Inflammatory macrophage treated with lipopolysaccharide for 4 hours (primary cell): ENCODE measurements around the gene NDRG4.

Experiments used
- DNase-seq: peaks from one replicate; pipeline ENCODE4 v3.0.0-alpha.2; 2020

The NDRG4 gene, protein sequence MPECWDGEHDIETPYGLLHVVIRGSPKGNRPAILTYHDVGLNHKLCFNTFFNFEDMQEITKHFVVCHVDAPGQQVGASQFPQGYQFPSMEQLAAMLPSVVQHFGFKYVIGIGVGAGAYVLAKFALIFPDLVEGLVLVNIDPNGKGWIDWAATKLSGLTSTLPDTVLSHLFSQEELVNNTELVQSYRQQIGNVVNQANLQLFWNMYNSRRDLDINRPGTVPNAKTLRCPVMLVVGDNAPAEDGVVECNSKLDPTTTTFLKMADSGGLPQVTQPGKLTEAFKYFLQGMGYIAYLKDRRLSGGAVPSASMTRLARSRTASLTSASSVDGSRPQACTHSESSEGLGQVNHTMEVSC

DNA sequence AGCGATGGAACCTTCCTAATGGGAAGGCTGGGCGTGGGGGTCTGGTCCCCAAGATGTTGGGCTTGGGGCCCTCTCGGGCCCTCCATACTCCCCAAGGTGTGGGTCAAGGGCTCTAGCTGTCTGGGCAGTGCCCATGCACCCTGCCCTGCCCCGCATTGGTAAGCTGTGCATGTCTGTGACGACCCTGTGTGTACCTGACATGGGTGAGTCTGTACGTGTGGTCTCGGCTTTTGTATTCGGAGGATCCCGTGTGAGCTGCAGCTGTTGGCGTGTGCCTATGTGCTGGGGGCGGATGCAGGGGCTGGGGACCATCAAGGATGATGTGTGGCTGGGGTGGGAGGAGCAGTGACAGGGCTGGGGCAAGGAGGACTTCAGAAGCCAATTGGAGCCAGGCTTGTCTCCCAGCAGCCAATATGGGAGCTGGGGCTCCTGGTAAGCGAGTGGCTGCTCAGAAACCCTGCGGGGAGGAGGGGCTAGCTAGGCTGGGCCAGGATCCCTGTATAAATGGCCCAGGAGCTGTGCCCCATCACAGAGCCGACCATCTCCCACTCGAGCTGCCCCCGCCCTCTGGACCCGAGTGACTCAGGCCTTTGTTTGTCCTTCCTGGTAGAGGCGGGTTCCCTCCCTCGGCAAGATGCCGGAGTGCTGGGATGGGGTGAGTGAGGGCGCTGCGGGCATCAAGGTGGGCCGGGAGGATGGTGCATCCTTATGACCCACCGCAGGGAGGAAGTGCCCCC is at the start of gene NDRG4:
Gene NDRG4, plus strand, starts transcription at position 529 of the 737 bp plus-strand sequence. Its CDS starts 106 bp downstream, at position 635.
- DNase-seq, result no peak

DNA sequence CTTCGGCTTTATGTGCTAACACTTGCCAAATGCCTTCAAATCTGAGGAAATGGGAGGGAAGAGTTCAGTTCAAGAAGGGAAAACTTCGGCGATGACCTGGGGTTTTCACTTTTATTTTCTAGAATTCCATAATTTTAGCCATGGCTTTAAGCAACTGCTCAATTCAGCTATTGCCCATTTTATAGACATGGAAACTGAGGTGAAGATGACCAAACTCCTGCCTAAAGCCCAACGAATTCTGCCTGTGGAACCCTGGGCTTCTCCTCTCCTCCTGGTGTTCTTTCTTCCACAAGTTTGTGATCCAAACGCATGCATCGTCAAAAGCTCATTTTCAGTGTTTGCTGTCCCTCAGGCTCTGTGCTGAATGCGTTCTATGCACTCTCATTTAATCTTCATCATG is 49.4 kb upstream of the NDRG4 start:
- DNase-seq, result no peak

DNA sequence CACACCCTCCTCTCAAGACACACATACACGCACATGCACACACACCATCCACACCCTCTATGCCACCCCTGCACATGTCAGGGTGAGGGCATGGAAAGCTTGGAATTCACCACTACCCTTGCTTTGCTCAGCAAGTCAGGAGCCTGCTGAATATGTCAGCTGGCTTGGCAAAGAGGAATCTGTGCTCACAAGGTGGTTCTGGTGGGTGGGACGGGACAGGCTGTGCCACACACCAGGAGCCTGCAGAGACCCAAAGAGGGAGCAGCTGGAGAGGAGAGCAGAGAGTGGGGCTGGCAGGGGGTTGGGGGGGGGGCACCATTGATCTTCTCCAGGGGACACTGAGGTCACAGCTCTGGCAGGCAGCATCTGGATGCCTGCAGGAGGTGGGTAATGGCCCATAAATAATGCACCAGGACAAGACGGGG is 48.7 kb upstream of the NDRG4 start:
- DNase-seq, result no peak

DNA sequence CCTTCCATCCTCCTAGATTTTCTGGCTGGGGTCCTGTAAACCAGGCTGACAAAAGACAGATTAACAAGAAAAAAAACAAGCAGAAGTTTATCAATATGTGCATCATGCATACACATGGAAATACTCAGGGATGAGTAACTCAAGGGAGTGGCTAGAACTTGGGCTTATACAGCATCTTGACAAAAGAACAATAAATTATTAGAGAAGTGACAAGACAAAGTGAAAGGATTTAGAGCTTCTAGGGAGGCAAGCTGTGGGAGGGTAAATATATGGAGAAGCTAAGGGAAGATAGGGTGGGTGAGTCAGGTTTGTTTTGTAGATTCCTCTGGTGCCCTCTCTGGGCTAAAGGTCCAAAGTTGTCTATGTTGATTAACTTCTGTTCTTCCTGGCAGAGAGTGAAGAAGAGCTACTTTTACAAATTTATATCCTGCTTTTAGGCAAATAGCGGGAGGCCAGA is 48.0 kb upstream of the NDRG4 start:
- peak; percentile 40 for DNase-seq

DNA sequence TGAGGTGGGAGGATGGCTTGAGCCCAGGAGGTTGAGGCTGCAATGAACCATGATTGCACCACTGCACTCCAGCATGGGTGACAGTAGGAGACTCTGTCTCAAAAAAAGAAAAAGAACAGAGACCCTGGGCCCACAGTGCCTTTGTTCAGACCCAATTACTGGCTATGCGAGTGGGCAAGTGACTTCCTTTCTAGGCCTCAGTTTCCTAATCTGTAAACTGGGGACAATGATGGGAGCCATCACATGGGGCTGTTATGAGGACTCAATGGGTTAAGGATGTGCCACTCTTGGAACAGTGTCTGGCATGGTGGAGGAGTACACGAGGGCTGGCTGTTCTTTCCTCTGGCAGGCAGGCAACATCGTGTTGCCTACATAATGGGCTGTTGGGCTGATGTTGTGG is 47.3 kb upstream of the NDRG4 start:
- no peak for DNase-seq

DNA sequence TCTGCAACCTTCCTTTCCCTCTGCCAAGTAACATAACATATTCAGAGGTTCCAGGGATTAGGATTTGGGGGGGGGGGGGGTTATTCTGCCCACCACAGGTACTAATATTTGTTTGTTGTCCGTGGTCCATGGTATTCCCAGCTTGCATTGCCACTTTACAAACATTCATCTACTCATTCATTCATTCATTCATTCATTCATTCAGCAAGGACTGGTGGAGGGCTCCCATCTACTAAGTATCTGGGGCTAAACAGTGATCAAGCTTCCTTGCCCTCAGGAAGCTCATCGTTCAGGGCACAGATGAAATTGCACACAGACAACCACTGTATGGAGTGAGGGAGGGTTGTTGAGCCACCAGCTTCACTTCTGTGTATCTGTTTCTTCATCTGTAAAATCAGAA is 45.8 kb upstream of the NDRG4 start:
- DNase-seq, result no peak

DNA sequence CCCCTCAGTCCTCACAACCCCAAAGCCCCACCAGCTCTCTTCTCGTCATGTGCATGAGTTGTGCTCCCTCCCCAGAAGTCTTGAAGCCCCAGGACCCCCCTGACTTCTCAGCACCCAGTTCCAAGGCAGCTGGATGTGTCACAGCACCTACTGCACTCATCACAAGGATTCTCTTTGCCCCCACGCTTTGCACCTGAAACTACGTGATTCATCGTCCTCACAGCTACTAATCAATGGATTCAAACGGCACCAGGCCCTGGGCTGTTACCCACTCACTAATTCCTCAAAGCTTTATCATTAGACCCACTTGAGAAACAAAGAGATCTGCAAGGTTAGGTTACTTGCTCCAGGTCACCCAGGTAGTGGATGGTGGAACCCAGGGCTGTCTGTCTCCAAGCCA is 45.1 kb upstream of the NDRG4 start:
- no peak for DNase-seq

DNA sequence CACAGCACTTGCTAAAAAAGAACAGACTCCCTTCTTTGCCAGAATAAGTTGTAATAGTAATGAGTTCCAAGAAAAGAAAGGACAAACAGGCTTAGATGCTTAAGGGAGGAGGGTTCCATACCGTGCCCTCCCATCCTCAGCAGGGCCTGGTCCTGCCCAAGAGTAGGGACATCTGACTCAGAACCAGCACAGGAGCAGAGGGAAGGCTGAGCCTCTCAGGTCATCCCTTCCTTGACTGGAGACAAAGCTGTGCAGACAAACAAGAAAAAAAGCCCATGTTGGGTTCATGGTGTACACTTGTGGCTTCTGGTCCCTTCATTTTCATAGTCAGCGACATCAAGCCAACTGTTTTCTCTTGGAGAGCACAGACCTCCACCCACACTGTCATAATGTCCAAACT is 44.2 kb upstream of the NDRG4 start:
- DNase-seq, result no peak

DNA sequence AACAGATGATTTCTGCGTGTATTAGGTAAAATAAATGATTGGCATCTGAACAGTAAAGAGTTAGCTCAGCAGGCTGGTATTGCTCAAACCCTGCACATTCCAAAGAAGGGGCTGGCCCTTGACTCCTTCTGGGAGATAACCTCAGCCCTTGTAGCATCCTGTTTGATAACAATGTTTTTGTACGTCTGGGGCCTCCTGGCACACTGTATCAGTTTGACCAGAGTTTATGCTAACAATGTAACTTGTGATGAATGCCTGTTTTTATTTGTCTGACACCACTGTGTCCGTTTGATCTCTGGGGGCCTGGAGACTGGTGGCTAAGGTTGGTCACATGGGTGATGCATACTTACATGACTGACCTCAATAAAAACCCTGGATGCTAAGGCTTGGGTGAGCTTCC is 43.8 kb upstream of the NDRG4 start:
- DNase-seq, result no peak

DNA sequence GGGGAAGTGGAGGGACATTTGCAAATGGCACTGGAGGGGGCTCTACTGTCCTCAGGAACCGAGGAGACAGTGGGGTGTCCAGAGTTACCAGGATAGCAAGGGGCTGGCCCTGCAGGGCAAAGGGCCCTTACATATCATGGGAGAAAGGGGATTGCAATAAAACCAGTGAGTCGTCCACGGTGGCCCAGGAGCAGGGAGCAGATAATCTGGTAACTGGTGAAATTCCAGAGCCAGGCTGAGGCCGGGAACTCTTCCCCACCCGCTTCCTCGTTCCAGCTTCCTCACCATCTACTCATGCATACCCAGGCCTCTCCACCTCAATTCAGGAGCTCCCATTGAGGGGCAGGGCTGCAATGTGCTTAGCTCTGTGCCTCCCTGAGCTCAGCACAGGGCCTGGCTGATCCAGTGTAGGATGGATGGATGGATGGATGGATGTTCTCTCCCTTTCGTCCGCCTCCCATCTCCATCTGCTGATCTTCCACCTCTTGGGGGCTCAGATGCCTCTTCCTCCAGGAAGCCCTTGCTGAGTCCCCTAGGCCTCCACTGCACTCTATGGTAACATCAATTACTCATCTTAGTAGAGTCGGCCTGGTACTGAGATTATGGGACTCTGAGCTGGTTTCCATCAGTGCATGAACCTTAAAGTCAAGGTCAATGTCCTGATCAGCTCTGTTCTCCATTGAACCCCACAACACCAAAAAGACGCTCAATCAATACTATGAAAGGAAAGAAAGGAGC is 41.2 kb upstream of the NDRG4 start:
- DNase-seq, result no peak

DNA sequence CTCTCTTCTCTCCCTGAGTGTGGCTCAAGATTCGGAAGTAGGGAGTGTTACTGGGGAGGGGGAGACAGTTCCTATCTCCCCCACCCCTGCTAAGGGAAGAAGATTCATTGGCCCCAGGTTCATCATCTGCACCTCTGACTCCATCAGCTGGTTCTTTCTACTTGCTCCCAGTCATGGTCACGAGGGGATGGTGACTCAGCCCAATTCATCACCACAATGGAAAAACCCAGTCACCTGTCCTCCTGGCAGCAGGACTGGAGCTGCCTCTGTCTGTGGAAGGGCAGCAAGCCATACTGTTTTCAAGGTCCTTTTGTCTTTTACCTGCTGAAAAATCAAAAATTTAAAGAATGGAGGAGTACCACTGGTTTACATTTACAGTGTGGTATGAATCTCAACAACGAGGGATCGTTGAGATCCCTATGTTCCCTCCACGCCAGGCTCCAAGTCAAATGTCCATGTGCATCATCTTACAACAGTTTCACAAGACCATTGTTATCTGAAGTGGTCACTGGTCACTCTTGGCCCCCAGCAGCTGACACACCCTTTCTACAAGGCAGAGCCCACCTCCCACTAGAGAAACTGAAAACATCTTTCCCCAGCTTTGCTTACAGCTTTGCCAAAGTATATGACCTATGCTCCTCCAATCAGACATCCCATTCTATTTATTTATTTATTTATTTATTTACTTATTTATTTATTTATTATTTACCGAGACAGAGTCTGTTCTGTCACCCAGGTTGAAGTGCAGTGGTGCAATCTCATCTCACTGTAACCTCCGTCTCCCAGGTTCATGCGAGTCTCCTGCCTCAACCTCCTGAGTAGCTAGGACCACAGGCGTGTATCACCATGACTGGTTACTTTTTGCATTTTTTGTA is 40.4 kb upstream of the NDRG4 start:
- DNase-seq, result peak; percentile 49

DNA sequence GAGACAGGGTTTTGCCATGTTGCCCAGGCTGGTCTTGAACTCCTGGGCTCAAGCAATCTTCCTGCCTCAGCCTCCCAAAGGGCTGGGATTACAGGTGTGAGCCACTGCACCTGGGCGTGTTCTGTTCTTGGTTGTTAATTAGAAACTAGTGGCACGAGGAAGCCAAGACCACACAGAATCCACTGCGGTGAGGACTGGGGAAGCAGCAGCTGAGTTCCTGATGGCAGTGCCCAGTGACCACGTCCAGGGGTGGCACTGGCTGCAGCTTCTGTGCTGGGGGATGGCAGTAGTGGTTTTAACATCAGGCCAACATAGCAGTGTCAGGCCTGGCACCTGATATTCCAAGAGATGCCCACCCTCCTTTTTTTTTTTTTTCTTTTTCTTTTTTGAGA is 39.7 kb upstream of the NDRG4 start:
- DNase-seq, result no peak

DNA sequence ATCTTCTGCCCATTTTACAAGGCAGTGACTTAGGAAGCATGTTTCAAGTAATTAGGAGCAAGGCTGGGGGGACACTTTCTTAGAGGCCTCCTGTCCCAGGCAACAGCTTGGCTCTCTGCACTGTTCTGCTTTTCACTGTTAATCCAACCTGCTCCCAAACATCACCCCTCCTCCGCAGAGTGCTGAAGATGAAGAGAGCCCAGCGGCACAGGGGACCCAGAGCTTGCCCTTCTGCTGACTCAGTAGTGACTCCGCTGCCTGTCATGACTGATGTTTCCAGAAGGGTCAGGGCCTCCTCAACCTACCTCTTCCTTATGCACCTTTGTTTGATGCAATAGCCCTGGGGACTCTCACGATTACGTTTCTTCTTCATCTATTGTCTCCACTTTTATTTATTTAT is 38.9 kb upstream of the NDRG4 start:
- DNase-seq, result no peak

DNA sequence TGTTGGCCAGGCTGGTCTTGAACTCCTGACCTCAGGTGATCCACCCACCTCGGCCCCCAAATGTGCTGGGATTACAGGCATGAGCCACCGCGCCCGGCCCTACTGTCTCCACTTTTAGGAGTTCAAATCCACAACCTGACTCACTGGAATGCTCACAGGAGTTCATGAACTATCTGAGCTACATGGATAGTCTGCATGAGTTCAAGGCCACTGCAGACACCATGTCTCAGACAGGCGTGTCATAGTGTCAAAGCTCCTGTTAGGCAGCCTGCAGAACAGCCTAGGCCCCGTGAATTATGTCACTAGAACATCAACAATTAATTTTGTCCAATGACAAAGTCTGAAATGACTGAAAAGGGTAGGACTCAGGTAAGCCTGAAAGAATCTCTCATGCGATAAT is 38.3 kb upstream of the NDRG4 start:
- no peak for DNase-seq

DNA sequence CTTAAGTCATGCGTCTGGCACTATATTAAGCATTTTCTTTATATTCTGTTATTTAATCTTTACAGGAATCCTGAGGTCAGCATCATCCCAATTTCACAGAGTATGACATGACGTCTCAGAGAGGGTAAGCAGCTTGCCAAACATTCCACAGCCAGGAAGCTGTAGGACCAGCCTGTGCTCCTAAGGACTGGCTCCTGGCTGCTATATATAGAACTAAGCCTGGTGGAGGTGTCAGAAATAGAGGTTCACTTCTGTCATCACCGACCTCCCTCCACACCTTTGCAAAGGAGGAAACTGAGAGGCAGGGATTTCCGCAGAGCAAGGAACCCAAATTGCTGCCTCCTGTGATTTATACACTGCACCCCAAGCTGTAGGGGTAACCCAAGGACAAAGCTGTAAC is 37.9 kb upstream of the NDRG4 start:
- DNase-seq, result no peak

DNA sequence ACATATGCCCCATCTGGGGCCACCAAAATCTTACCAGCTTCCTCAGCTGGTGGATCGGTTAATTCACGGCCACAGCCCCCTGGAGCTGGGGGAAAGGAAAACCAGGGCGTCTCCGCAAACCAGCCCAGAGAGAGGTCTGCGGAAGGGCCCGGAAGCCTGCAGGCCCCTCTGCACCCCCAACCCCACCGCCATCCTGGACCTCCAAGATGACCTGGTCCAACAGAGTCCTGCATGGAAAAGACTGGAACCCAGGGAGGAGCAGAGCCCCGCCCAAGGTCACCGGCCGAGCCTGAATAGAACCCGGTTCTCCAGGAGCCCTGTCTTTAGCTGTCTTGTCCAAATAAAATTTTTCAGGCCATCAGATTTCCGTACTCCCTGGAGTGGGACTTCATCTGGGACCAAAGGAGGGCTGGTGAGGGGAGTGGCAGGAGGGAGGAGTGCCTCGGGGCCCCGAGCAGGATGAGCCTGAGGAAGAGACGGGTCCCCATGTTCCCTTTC is 37.4 kb upstream of the NDRG4 start:
- DNase-seq, result no peak

DNA sequence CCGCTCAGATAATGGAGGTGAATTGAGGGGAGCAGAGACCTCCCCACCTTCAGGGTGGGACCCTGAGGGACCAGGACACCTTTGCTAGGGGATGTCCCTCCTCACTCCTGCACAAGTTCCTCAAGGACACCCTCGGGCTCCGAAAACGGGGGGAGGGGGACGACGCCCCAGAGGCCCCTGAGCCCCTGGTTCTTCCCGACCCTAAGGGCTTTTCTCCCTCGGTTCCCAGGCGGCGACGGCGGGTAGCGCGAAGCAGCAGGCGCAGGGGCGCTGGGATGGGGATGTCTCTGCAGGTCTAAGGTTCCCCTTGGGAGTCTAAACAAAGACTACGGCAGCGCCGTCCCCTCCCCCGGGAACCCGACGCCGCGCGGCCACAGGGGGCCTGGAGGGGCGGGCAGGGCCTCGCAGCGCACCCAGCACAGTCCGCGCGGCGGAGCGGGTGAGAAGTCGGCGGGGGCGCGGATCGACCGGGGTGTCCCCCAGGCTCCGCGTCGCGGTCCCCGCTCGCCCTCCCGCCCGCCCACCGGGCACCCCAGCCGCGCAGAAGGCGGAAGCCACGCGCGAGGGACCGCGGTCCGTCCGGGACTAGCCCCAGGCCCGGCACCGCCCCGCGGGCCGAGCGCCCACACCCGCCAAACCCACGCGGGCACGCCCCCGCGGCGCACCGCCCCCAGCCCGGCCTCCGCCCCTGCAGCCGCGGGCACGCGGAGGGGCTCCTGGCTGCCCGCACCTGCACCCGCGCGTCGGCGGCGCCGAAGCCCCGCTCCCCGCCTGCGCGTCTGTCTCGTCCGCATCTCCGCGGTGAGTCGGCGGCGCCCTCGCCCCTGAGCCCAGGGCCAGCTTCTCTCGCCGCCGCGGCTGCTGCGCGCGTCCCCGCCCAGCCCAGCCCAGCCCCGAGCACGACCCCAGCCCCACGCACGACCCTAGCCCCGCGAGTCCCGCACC is 36.7 kb upstream of the NDRG4 start:
- DNase-seq, result no peak

DNA sequence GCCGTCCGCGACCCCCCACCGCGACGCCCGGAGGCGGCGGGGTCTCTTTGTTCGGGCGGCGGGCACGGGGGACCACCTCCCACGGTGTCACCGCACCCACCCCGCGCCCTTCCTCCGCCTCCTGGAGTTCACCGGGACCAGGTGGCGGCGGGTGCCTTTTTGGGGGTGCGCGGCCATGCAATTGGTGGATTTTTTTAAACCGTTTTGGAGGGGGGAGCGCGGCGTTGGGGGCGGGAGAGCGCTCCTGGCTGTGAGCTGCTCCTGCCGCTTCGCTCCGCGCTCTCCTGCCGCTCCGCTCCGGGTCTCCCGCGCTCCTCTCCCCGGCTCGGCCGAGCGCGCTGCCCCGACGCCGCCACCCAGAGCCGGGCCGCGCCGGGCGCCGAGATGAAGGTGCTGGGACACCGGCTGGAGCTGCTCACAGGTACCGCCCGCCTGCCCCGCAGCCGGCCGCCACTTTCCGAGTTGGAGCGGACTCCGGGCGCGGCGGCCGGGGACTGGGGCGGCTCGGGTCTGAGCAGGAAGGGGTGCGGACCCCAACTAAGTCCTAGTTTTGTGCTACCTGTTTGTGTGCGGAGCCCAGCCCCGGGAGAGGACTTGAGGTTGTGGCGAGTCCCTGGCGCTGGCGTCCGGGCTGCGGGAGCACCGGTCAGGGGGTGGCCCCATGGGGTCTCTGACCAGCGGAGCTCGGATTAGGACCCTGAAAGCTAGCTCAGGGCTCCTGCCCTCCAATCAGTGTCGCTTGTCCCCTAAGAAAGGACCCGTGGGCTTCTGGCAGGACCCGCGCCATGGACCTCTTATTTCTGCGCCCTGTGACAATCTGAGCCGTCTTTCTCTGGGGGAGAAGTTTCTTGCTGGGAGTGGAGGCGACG is 35.7 kb upstream of the NDRG4 start:
- no peak for DNase-seq

DNA sequence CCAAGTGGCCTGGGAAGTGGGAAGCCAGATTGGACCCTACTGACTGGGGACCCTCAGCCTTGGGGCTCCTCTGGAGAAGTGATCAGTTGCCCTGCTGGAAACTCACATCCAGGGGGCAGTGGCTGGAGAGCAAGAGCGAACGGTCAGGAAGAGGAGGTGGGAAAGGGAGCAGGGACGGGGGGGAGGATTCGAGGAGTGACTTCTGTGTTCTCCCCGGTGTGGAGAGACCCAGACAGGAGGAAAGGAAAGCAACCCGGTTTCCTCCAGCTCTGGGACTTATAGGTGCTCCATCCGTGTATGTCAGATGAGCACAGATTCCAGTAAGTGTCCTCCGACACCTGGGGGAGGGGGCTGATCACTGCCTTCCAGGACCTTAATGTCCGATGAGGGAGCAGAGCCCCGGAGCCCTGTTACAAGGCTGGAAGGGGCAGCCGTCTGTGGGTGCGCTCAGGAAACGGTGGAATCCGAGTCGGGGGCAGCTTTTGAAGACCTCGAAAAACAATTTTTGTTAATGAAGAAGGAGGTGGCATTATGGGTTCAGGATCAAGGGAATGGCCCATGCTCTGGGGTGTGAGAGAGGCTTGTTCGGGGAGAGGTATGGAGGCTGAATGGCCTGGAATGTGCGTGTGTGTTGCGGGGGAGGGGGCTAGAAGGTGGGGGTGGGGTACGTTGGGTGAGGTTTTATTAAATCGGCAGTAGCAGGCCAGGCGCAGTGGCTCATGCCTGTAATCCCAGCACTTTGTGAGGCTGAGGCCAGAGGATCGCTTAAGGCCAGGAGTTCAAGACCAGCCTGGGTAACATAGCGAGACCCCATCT is 34.8 kb upstream of the NDRG4 start:
- DNase-seq, result no peak
